ENCODE data around the gene ASPM. TPM values are rescaled to one million over a fixed set of nuclear protein-coding genes. Genes with fewer than 3 reads are reported as not detected.

ASPM gene
- total and polyA plus RNA-seq, 8 donors = 0.50 to 16.5 (median 4.6) TPM; not detected in 1

- no peaks in the 10 kb centered on the region for H3K36me3 ChIP-seq
- H3K27ac ChIP-seq = no peak overlapping the region
- intact Hi-C loops (cut with DNase I; ENCODE audit: low total_unique reads) = no loop called here
- peaks cover 5 to 27% (median 13%) of the 10 kb centered on the region in 4 donors for H3K4me1 ChIP-seq
- H3K27me3 ChIP-seq = peaks cover 0 to 24% (median 0%) of the 10 kb centered on the region in 3 donors
- no peaks in the 10 kb centered on the region for H3K9me3 ChIP-seq
- WGBS, 5 donors = 54 to 63% (median 61%) methylated on average over 5 of the region's 5 CpGs
- no peak for DNase-seq
- H3K4me3 ChIP-seq = peak overlapping the region in 1 of 4 donors; percentile 91
- no peak for TF ChIP-seq EP300 (IDR thresholded peaks at IDR 0.05)
- TF ChIP-seq POLR2AphosphoS5 (IDR thresholded peaks at IDR 0.05) = no peak
- TF ChIP-seq POLR2A (IDR thresholded peaks at IDR 0.05) = no peak
- TF ChIP-seq CTCF (IDR thresholded peaks at IDR 0.05) = no peak
These were observed 1.7 kb downstream of the ASPM start for GRCh38 chr1:197144570-197145325.

- Histone ChIP-seq H3K4me3 (no peak overlapping the region), H3K9me3 (no peaks in the 10 kb centered on the region), H3K27me3 (peaks cover 0 to 24% (median 0%) of the 10 kb centered on the region in 3 donors), H3K27ac (no peak overlapping the region), H3K4me1 (peaks cover 5 to 27% (median 13%) of the 10 kb centered on the region in 4 donors), H3K36me3 (no peaks in the 10 kb centered on the region)
- DNase-seq = no peak
- 62 to 68% (median 65%) methylated on average over 5 of the region's 5 CpGs for WGBS, 5 donors
- TF ChIP-seq POLR2A (IDR thresholded peaks at IDR 0.05) (no peak), CTCF (IDR thresholded peaks at IDR 0.05) (no peak), POLR2AphosphoS5 (IDR thresholded peaks at IDR 0.05) (no peak), EP300 (IDR thresholded peaks at IDR 0.05) (no peak)
- intact Hi-C loops (cut with DNase I; ENCODE audit: low total_unique reads) = no loop called here
These were observed 3.2 kb downstream of the ASPM start for GRCh38 chr1:197143276-197143675.

- no peak for TF ChIP-seq EP300 (IDR thresholded peaks at IDR 0.05)
- TF ChIP-seq POLR2A (IDR thresholded peaks at IDR 0.05) = no peak
- TF ChIP-seq POLR2AphosphoS5 (IDR thresholded peaks at IDR 0.05) = no peak
- TF ChIP-seq CTCF (IDR thresholded peaks at IDR 0.05) = no peak
- 89 to 97% (median 95%) methylated on average over 1 of the region's 1 CpG for WGBS, 5 donors
These were observed 4.9 kb downstream of the ASPM start for GRCh38 chr1:197141575-197141974.

GRCh38 chr1:197140121-197140520 lies 6.3 kb downstream of the ASPM start:
- Histone ChIP-seq H3K36me3 (no peaks in the 10 kb centered on the region), H3K9me3 (no peaks in the 10 kb centered on the region), H3K27ac (no peak overlapping the region), H3K4me1 (peaks cover 0 to 8% (median 0%) of the 10 kb centered on the region in 4 donors), H3K27me3 (peaks cover 0 to 13% (median 0%) of the 10 kb centered on the region in 3 donors), H3K4me3 (no peak overlapping the region)
- DNase-seq = peak in 1 of 2 donors; percentile 13
- no peak for TF ChIP-seq CTCF (IDR thresholded peaks at IDR 0.05)
- no peak for TF ChIP-seq POLR2AphosphoS5 (IDR thresholded peaks at IDR 0.05)
- no peak for TF ChIP-seq EP300 (IDR thresholded peaks at IDR 0.05)
- no peak for TF ChIP-seq POLR2A (IDR thresholded peaks at IDR 0.05)
- WGBS, 5 donors = 69 to 79% (median 74%) methylated on average over 2 of the region's 2 CpGs
- intact Hi-C loops (cut with DNase I; ENCODE audit: low total_unique reads) = no loop called here

More at GRCh38 chr1:197141575-197141974, 4.9 kb downstream of the ASPM start:
- no peak overlapping the region for H3K4me3 ChIP-seq
- intact Hi-C loops (cut with DNase I; ENCODE audit: low total_unique reads) = no loop called here
- H3K4me1 ChIP-seq = peaks cover 5 to 20% (median 10%) of the 10 kb centered on the region in 4 donors
- no peaks in the 10 kb centered on the region for H3K9me3 ChIP-seq
- H3K27ac ChIP-seq = no peak overlapping the region
- H3K27me3 ChIP-seq = peaks cover 0 to 24% (median 0%) of the 10 kb centered on the region in 3 donors
- no peak for DNase-seq
- no peaks in the 10 kb centered on the region for H3K36me3 ChIP-seq
